Mesendoderm (in vitro differentiated cells): Measurements from ENCODE around the gene TBX4.

ENCODE experiments used
- DNase-seq: peaks from one replicate; pipeline ENCODE4 v3.0.0; 2013
- H2AK5ac ChIP-seq: 2 replicates; pipeline ENCODE4 v1.6.1; 2013; ENCODE audit warnings: low read length, inconsistent platforms
- H2BK120ac ChIP-seq: 2 replicates; pipeline ENCODE4 v1.6.1; 2013; ENCODE audit warnings: low read depth, mild to moderate bottlenecking, low read length, moderate library complexity, mixed read lengths
- H2BK15ac ChIP-seq: replicated peaks from 2 replicates; pipeline ENCODE4 v1.6.1; 2013; ENCODE audit warnings: low read depth, mild to moderate bottlenecking, moderate library complexity
- H2BK5ac ChIP-seq: 2 replicates; pipeline ENCODE4 v1.6.1; 2013; ENCODE audit warnings: low read length, inconsistent platforms
- H3K18ac ChIP-seq: 2 replicates; pipeline ENCODE4 v1.6.1; 2013; ENCODE audit warnings: mild to moderate bottlenecking, low read length, mixed read lengths
- H3K23ac ChIP-seq: one replicate; pipeline ENCODE4 v1.6.1; 2013; ENCODE audit warnings: low read length
- H3K27ac ChIP-seq: 2 replicates; pipeline ENCODE4 v1.5.1; 2013; ENCODE audit warnings: low read depth, mild to moderate bottlenecking, inconsistent platforms, low read length, moderate library complexity
- H3K27me3 ChIP-seq: 2 replicates; pipeline ENCODE4 v1.6.1; 2013; ENCODE audit warnings: low read length, control low read depth, mild to moderate bottlenecking, inconsistent platforms; ENCODE audit not compliant: insufficient read depth, poor library complexity
- H3K36me3 ChIP-seq: 2 replicates; pipeline ENCODE4 v1.6.1; 2013; ENCODE audit warnings: low read length, inconsistent platforms; ENCODE audit not compliant: control insufficient read depth, insufficient read depth
- H3K4ac ChIP-seq: one replicate; pipeline ENCODE4 v1.6.1; 2013; ENCODE audit warnings: low read depth, mild to moderate bottlenecking, low read length, moderate library complexity
- H3K4me1 ChIP-seq: 2 replicates; pipeline ENCODE4 v1.6.1; 2013; ENCODE audit warnings: low read depth, low read length, inconsistent platforms; ENCODE audit not compliant: control insufficient read depth
- H3K4me2 ChIP-seq: 2 replicates; pipeline ENCODE4 v1.6.1; 2013; ENCODE audit warnings: low read length
- H3K4me3 ChIP-seq: 2 replicates; pipeline ENCODE4 v1.5.1; 2013; ENCODE audit warnings: mild to moderate bottlenecking, low read length
- H3K56ac ChIP-seq: one replicate; pipeline ENCODE4 v1.6.1; 2013; ENCODE audit warnings: low read length
- H3K79me1 ChIP-seq: 2 replicates; pipeline ENCODE4 v1.6.1; 2013; ENCODE audit warnings: low read length, inconsistent platforms
- H3K79me2 ChIP-seq: 2 replicates; pipeline ENCODE4 v1.6.1; 2013; ENCODE audit warnings: mild to moderate bottlenecking, low read length; ENCODE audit not compliant: control insufficient read depth, insufficient read depth
- H3K9ac ChIP-seq: 2 replicates; pipeline ENCODE4 v1.6.1; 2013; ENCODE audit warnings: low read length, inconsistent platforms
- H4K5ac ChIP-seq: one replicate; pipeline ENCODE4 v1.6.1; 2013; ENCODE audit warnings: low read length
- H4K8ac ChIP-seq: one replicate; pipeline ENCODE4 v1.6.1; 2013; ENCODE audit warnings: low read depth, mild to moderate bottlenecking, control low read depth, low read length, moderate library complexity
- whole genome bisulfite sequencing: extraction: QIAGEN DNeasy Blood & Tissue Kit; methylation state at CpG from one replicate; pipeline ENCODE4 v1.1.7; 2013; ENCODE audit warnings: low lambda C conversion rate, missing lambda C conversion rate; ENCODE audit not compliant: insufficient coverage; ENCODE audit errors: extremely low coverage; 5-methylcytosine and 5-hydroxymethylcytosine counted together

Gene TBX4

DNA sequence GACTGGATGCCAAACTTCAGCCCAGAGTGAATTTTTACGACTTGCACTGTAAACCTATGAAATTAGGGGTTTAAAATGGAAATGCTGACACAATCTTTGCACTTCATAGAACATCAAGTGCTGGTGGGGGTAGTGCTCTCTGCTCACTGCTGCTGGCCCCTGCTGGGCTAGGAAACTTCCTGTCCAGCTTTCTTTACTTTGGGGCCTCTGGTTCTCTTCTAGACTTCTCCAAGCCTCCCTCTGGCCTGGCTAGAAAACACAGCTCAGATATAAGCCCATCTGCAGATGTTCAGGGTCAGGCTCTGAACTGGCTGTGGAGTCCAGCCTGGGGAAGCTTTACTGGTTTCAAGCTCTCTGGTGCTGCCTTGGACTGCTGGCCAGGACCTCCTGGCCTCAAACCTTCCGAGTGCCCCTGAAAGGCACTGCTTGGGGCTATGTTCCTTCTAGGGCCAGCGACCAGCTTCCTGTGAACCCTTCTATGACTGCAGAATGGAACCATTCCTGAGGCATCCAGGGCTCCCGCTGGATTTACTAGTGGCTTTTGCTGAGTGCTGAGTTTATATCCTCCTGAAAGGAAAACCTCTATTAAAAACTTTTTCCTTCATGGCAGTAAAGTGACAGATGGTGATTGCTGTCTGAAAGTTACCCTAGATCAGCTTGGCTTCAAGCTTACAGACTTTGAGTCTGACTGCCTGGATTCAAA is 59.4 kb downstream of the TBX4 start:
- Histone ChIP-seq H3K4me1 (no peaks in the 10 kb centered on the region), H3K27me3 (no peaks in the 10 kb centered on the region), H3K9ac (no peak overlapping the region), H2BK15ac (no peak overlapping the region), H3K4ac (no peak overlapping the region), H3K79me1 (no peaks in the 10 kb centered on the region), H3K27ac (no peak overlapping the region), H2BK5ac (no peak overlapping the region), H3K18ac (no peak overlapping the region), H4K5ac (no peak overlapping the region), H3K79me2 (no peaks in the 10 kb centered on the region), H3K56ac (no peak overlapping the region), H4K8ac (no peak overlapping the region), H3K36me3 (no peaks in the 10 kb centered on the region), H2AK5ac (no peak overlapping the region), H2BK120ac (no peak overlapping the region), H3K23ac (no peak overlapping the region), H3K4me3 (no peak overlapping the region), H3K4me2 (no peak overlapping the region)
- WGBS, result no CpG with 5 or more reads among the region's 4 CpGs
- no peak for DNase-seq

DNA sequence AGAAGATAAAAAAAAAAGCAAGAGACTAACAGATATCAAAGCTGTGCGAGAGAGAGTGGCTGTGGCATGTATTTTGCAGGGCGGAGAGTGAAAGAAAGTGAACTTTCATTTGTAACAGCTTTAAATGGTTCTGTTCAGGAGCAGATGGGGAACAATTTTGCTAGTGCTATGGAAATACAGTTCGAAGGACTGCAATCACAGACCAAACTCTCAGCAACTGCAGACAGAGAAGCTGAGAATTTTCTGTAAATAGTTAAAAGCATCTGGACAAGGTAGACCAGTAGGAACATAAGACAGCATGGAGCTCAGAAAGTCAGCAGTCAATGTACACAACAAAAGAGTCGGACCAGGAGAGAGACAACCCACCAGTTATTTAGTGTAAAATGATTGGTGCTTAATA is 62.3 kb downstream of the TBX4 start:
- Histone ChIP-seq H3K4me1 (no peaks in the 10 kb centered on the region), H2BK15ac (no peak overlapping the region), H3K4me2 (no peak overlapping the region), H3K79me1 (no peaks in the 10 kb centered on the region), H3K4me3 (no peak overlapping the region), H2AK5ac (no peak overlapping the region), H3K9ac (no peak overlapping the region), H3K27ac (no peak overlapping the region), H3K56ac (no peak overlapping the region), H3K4ac (no peak overlapping the region), H2BK5ac (no peak overlapping the region), H3K18ac (no peak overlapping the region), H3K27me3 (no peaks in the 10 kb centered on the region), H3K79me2 (no peaks in the 10 kb centered on the region), H2BK120ac (no peak overlapping the region), H3K23ac (no peak overlapping the region), H4K5ac (no peak overlapping the region), H4K8ac (no peak overlapping the region), H3K36me3 (no peaks in the 10 kb centered on the region)
- no peak for DNase-seq
- no CpG with 5 or more reads among the region's 4 CpGs for WGBS

DNA sequence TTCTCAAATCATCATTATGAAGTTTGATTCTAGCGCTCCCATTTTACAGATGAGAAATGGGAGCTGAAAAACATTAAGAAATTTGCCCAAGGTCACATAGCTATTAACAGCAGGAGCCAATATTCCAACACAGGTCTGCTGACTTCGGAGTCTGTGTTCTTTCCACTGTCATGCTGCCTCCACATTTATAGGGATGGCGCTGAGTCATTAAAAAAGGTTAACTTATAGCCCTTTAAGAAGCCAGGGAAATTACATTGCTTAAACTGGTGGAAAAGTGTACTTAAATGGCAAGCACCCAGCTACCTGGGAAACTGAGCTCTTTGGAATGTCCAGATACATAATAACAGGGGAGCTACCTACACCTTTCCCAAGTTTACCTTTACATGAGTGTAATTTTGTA is 65.0 kb downstream of the TBX4 start:
- Histone ChIP-seq H3K27ac (no peak overlapping the region), H4K5ac (no peak overlapping the region), H3K9ac (no peak overlapping the region), H3K56ac (no peak overlapping the region), H3K36me3 (no peaks in the 10 kb centered on the region), H3K79me1 (no peaks in the 10 kb centered on the region), H3K4me3 (no peak overlapping the region), H3K4ac (no peak overlapping the region), H3K27me3 (no peaks in the 10 kb centered on the region), H3K23ac (no peak overlapping the region), H4K8ac (no peak overlapping the region), H2BK5ac (no peak overlapping the region), H3K79me2 (no peaks in the 10 kb centered on the region), H3K18ac (no peak overlapping the region), H2BK15ac (no peak overlapping the region), H2BK120ac (no peak overlapping the region), H2AK5ac (no peak overlapping the region), H3K4me2 (no peak overlapping the region), H3K4me1 (no peaks in the 10 kb centered on the region)
- no CpG with 5 or more reads among the region's 3 CpGs for WGBS
- DNase-seq, result no peak

DNA sequence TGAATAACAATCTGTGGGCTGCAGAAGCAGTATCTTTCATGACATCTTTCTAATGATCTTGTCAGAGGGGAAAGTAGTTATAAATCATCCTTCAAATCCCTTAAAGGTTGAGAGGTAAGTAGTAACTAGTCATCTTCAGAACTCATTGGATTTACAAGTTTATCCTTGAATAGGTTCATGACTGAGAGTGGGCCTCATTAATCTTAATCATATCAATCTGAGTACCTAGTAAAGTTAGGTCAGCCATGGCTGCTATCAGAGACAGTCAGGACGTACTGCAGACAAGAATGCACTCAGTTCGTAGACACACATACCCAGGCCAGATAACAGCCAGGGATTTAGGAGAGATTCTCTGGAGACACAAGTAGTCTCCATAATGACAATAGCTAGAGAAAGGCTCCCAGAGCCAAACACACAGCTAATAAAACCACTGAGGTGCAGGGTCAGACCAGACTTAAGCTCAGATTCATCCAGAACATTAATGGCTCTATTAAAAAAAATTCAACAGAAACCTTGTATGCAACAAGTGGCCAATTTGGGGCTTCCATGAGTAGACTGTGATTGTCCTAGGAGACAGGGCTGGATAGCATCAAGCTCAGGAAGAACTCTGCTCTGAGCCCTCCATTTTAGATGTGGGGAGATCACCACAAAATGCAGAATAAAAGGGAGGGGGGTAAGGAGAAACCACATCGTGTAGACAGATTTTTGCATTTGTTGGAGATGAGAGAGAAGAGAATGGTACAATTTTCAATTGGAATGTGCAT is 65.8 kb downstream of the TBX4 start:
- H3K79me2 ChIP-seq, result no peaks in the 10 kb centered on the region
- no peak overlapping the region for H2BK120ac ChIP-seq
- H3K18ac ChIP-seq, result no peak overlapping the region
- no peak overlapping the region for H3K4ac ChIP-seq
- peak; percentile 40 for DNase-seq
- no peaks in the 10 kb centered on the region for H3K4me1 ChIP-seq
- H4K5ac ChIP-seq, result no peak overlapping the region
- H3K9ac ChIP-seq, result no peak overlapping the region
- WGBS, result no CpG with 5 or more reads among the region's 3 CpGs
- no peak overlapping the region for H4K8ac ChIP-seq
- no peak overlapping the region for H2AK5ac ChIP-seq
- H3K4me3 ChIP-seq, result no peak overlapping the region
- H3K79me1 ChIP-seq, result no peaks in the 10 kb centered on the region
- no peak overlapping the region for H3K4me2 ChIP-seq
- no peak overlapping the region for H2BK5ac ChIP-seq
- H3K27me3 ChIP-seq, result no peaks in the 10 kb centered on the region
- H3K23ac ChIP-seq, result no peak overlapping the region
- no peaks in the 10 kb centered on the region for H3K36me3 ChIP-seq
- no peak overlapping the region for H2BK15ac ChIP-seq
- no peak overlapping the region for H3K27ac ChIP-seq
- H3K56ac ChIP-seq, result no peak overlapping the region

DNA sequence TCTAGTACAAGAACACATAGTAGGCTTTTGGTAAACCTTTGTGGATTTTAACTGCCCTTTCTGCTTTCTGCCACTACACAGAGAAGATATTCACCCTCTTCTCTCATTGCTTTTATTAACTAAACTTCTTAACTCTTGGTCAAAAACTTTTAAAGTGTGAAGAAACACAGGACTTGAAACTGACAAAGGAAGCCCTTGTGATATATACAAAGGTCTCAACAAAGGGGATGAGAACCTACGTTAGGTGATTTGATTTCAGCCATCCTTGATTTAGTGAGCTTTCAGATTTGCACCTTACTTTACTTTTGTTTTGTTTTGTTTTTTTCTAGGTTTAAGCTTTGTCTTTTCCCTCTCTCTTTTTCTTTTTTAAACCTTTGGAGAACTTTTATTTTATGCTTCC is 66.9 kb downstream of the TBX4 start:
- Histone ChIP-seq H3K18ac (no peak overlapping the region), H3K4me1 (no peaks in the 10 kb centered on the region), H3K79me1 (no peaks in the 10 kb centered on the region), H3K56ac (no peak overlapping the region), H3K27ac (no peak overlapping the region), H3K9ac (no peak overlapping the region), H3K36me3 (no peaks in the 10 kb centered on the region), H3K27me3 (no peaks in the 10 kb centered on the region), H4K5ac (no peak overlapping the region), H3K23ac (no peak overlapping the region), H3K4me3 (no peak overlapping the region), H2BK5ac (no peak overlapping the region), H2BK15ac (no peak overlapping the region), H3K79me2 (no peaks in the 10 kb centered on the region), H2BK120ac (no peak overlapping the region), H3K4me2 (no peak overlapping the region), H4K8ac (no peak overlapping the region), H2AK5ac (no peak overlapping the region), H3K4ac (no peak overlapping the region)
- DNase-seq, result no peak
- no CpG with 5 or more reads among the region's 1 CpG for WGBS
